Activated CD4-positive, alpha-beta T cell treated with anti-CD3 and anti-CD28 coated beads, Interleukin-2, amount 10 ng/mL, durations not matched to agents 7 days and 5 days (primary cell): ENCODE results near the gene GARIN6. TPM values are rescaled to one million over a fixed set of nuclear protein-coding genes. Genes with fewer than 3 reads are reported as not detected.

ENCODE experiments used
- CTCF ChIA-PET: fragments of 350-600 bp; sonication (Branson Sonifier 250); formaldehyde crosslinking; loops from one replicate; lab custom pipeline; 2021; ENCODE audit warnings: antibody characterized with exemption; lab: Charles Lee
- POLR2A ChIA-PET: fragments of 350-600 bp; sonication (Branson Sonifier 250); formaldehyde crosslinking; loops from one replicate; lab custom pipeline; 2021; ENCODE audit warnings: antibody characterized with exemption; lab: Charles Lee
- DNase-seq: peaks from one replicate; pipeline ENCODE4 v3.0.0-alpha.2; 2020
- H3K27ac Mint-ChIP-seq: one replicate; pipeline ENCODE4 v1.8.0; 2021; ENCODE audit warnings: mild to moderate bottlenecking, moderate library complexity, mixed read lengths
- H3K27me3 Mint-ChIP-seq: one replicate; pipeline ENCODE4 v1.8.0; 2021; ENCODE audit warnings: mixed read lengths
- H3K36me3 Mint-ChIP-seq: one replicate; pipeline ENCODE4 v1.8.0; 2021; ENCODE audit warnings: low read depth, mixed read lengths
- H3K4me1 Mint-ChIP-seq: one replicate; pipeline ENCODE4 v1.8.0; 2021; ENCODE audit warnings: mixed read lengths
- H3K4me3 Mint-ChIP-seq: one replicate; pipeline ENCODE4 v1.8.0; 2021; ENCODE audit warnings: mild to moderate bottlenecking, moderate library complexity, mixed read lengths
- H3K9me3 Mint-ChIP-seq: one replicate; pipeline ENCODE4 v1.8.0; 2021; ENCODE audit warnings: mixed read lengths
- total RNA-seq, 2 experiments: library from RNA; stranded (reverse); gene quantifications; one replicate each; pipeline ENCODE4 v1.2.3, GENCODE V29; 2021

Gene GARIN6
- total RNA-seq, 2 experiments from 2014 or later = not detected

DNA sequence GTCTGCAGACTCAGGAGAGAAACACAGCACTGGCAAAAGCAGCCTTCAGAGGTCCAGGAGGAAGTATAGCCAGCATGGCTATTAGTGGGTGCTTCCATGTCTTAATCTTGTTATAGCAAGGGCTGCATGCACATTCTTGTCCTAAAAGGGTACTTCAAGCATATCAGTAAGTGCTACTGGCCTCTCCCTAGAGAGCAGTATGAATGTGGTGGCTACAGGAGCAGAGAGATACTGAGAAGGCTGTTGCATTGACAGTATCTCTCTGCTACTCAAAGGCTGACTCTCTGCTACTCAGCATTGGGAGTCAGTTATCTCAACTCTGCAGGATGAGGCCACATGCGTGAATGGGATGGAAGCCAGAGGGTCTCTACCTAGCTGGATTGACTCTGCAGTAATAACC, 2.0 kb downstream of the GARIN6 start:
- Mint-ChIP-seq H3K9me3 (no peaks in the 10 kb centered on the region), H3K27me3 (no peaks in the 10 kb centered on the region), H3K36me3 (no peaks in the 10 kb centered on the region), H3K27ac (no peak overlapping the region), H3K4me3 (no peak overlapping the region), H3K4me1 (no peaks in the 10 kb centered on the region)
- CTCF ChIA-PET = no interaction called here
- POLR2A ChIA-PET = no interaction called here
- no peak for DNase-seq

DNA sequence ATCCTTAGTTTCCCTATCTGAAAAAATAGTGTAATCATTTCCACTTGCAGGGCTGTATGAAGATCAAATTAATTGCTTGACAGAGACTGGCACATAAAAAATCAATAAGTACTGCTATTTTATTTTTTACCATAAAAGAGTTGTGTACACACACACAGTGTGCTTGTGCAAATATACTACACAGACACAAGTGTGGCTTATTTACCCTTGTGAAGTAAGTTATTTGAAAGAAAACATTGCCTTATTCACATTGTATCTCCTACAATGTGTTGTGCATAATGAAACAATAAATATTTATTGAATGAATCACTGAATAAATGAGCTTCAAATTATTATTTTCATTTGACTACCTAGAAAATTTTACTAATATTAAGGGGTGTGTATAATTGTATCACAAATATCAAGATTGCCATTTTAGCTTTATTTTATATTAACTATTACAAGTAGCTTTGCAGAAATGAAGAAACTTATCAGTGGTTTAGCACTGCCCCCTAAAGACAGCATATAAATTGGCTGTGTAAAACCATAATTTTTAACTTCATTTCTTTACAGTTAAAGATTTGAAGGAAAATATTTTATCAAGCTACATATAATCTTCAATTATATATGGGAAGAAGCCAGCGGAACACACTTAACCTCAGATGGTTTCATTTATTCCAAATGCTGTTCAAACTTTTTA, 11.3 kb downstream of the GARIN6 start:
- ChIA-PET CTCF (no interaction called here), POLR2A (no interaction called here)
- H3K27ac Mint-ChIP-seq = no peak overlapping the region
- H3K36me3 Mint-ChIP-seq = no peaks in the 10 kb centered on the region
- no peaks in the 10 kb centered on the region for H3K27me3 Mint-ChIP-seq
- H3K9me3 Mint-ChIP-seq = no peaks in the 10 kb centered on the region
- DNase-seq = no peak
- H3K4me3 Mint-ChIP-seq = no peak overlapping the region
- no peaks in the 10 kb centered on the region for H3K4me1 Mint-ChIP-seq

DNA sequence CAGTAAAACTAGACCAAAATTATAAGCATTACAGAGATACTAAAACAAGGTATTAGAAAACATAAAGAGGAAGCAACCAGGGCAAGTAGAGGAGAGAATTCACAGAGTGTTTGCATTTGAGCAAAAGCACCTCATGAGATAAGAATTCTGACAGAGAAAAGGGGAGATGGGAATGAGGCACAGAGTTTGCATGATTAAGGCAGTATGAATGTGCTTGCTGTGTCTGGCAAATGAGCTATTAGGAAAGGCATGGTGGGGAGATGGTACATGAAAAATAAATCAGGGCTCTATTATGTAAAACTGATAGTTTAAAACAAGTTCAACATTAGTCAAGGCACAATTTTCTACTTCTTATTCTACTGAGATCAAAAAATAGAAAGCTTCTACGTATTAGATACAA, 23.1 kb downstream of the GARIN6 start:
- Mint-ChIP-seq H3K4me1 (no peaks in the 10 kb centered on the region), H3K9me3 (peaks cover 5% of the 10 kb centered on the region), H3K4me3 (no peak overlapping the region), H3K36me3 (no peaks in the 10 kb centered on the region), H3K27ac (no peak overlapping the region), H3K27me3 (no peaks in the 10 kb centered on the region)
- CTCF ChIA-PET = no interaction called here
- no peak for DNase-seq
- POLR2A ChIA-PET = no interaction called here

DNA sequence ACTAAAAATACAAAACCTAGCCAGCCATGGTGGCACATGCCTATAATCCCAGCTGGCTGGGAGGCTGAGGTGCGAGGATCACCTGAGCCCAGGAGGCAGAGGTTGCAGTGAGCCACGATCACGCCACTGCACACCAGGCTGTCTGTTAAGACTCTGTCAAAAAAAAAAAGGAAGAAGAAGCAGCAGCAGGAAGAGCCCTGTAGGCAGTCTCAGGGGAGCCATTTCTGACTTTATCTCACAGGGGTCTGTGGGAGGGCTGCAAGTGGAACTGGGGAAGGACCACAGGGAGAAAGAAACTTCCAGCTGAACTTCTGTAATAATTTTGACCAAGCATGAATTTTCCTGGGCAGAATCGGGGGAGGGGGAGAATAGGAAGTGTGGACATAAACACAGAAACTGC, 32.7 kb downstream of the GARIN6 start:
- CTCF ChIA-PET = interaction anchor here (0.8 kb wide), 1 partner anchor 180 kb away, joined by 3 read pairs; no protein-coding TSS in a partner anchor
- H3K27ac Mint-ChIP-seq = no peak overlapping the region

DNA sequence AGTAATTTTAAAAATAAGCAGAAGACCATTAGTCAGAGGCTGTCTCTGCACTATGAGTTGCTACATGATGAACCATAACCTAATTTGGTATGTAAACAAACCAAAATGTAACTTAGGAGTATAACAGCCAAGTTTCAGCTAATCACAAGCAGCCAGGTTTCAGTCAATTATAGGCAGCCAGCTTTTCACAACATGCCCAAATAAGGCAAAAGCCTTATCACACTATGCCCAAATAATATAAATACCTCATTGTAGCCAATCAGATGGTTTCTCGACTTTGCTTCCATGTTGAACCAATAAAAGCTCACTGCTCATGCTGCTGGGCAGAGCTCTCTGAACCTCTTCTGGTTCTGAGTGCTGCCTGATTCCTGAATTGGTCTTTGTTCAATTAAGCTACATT, 38.6 kb downstream of the GARIN6 start:
- DNase-seq = no peak
- no peaks in the 10 kb centered on the region for H3K4me1 Mint-ChIP-seq
- H3K27me3 Mint-ChIP-seq = no peaks in the 10 kb centered on the region
- H3K27ac Mint-ChIP-seq = no peak overlapping the region
- H3K9me3 Mint-ChIP-seq = peaks cover 8% of the 10 kb centered on the region
- no peak overlapping the region for H3K4me3 Mint-ChIP-seq
- ChIA-PET POLR2A (no interaction called here), CTCF (no interaction called here)
- no peaks in the 10 kb centered on the region for H3K36me3 Mint-ChIP-seq

More for the DNA sequence above, 32.7 kb downstream of the GARIN6 start:
- POLR2A ChIA-PET = no interaction called here
- no peaks in the 10 kb centered on the region for H3K36me3 Mint-ChIP-seq
- H3K4me1 Mint-ChIP-seq = no peaks in the 10 kb centered on the region
- H3K4me3 Mint-ChIP-seq = no peak overlapping the region
- no peaks in the 10 kb centered on the region for H3K27me3 Mint-ChIP-seq
- no peak for DNase-seq
- peaks cover 8% of the 10 kb centered on the region for H3K9me3 Mint-ChIP-seq

DNA sequence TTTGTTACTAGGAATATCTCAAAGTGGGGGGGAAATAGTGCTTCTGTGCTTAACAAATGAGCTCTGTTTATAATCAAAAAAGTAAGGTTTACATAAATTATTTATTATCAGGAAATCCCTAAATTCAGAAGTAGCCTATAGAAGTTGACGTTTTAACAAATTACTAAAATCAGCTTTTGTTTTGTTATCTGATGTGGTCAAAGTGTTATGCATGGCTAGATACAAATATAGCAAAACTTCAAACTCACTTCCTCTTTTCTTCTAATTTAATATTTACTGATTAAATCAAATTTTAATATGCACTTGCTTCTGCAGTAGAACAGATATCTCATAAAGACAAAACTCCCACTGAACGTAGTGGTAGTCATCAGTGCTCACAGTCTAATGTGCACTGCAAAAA, 47.5 kb downstream of the GARIN6 start:
- no peaks in the 10 kb centered on the region for H3K4me1 Mint-ChIP-seq
- POLR2A ChIA-PET = no interaction called here

More for the DNA sequence above, 47.5 kb downstream of the GARIN6 start:
- H3K27ac Mint-ChIP-seq = no peak overlapping the region
- DNase-seq = no peak
- H3K36me3 Mint-ChIP-seq = no peaks in the 10 kb centered on the region
- H3K4me3 Mint-ChIP-seq = no peak overlapping the region
- H3K27me3 Mint-ChIP-seq = no peaks in the 10 kb centered on the region
- CTCF ChIA-PET = no interaction called here
- peaks cover 4% of the 10 kb centered on the region for H3K9me3 Mint-ChIP-seq
